Measurements from ENCODE around the gene MAP2K4. TPM values are rescaled to one million over a fixed set of nuclear protein-coding genes. Genes with fewer than 3 reads are reported as not detected.

MAP2K4 gene
- total RNA-seq, 2 experiments from 2014 or later: 12.3 to 29.1 TPM

DNA sequence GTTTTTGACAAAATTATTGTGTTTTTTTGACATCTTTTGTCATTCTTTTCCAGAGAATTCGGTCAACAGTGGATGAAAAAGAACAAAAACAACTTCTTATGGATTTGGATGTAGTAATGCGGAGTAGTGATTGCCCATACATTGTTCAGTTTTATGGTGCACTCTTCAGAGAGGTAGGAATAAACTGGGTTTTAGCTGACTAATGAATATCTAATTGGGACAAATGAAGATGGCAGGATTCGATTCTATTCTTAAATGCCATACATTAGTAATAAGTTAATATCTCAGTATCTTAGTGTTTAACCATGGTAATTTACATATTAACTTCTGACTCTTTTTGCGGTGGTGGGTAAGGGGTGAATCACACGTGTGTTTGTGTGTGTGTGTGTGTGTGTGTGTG lies 74.8 kb downstream of the MAP2K4 start:
- intact Hi-C loops (cut with micrococcal nuclease; ENCODE audit: unreplicated experiment): no loop called here
- peaks cover 18% of the 10 kb centered on the region; the same call in 1 of the 2 replicates for H3K36me3 ChIP-seq (ENCODE audit: insufficient read depth, low read length)
- H4K20me1 ChIP-seq (ENCODE audit: insufficient read depth, low read length): no peaks in the 10 kb centered on the region
- DNase-seq (ENCODE audit: low spot score): no peak
- H3K27ac ChIP-seq (ENCODE audit: low read depth, low read length, poor library complexity, severe bottlenecking): no peak overlapping the region
- H3K9me2 ChIP-seq (ENCODE audit: insufficient read depth, low read length): no peaks in the 10 kb centered on the region
- H3K4me1 ChIP-seq (ENCODE audit: insufficient read depth, low read length, poor library complexity, severe bottlenecking): peaks cover 3% of the 10 kb centered on the region
- CTCF ChIA-PET (ENCODE audit: unreplicated experiment): no interaction called here
- POLR2A ChIA-PET: interaction anchor here (0.6 kb wide), 3 partner anchors 73 to 885 kb away, joined by 3 to 4 read pairs (median 4); no protein-coding TSS in a partner anchor
- TF ChIP-seq EZH2phosphoT487 (IDR thresholded peaks at IDR 0.05; ENCODE audit: borderline replicate concordance, low read depth, low read length) (no peak), CTCF (conservative IDR thresholded peaks at IDR 0.05; ENCODE audit: low read length) (no peak)
- no TSS peak for BruUV-seq (replicated peaks)
- no peaks in the 10 kb centered on the region for H3K79me2 ChIP-seq (ENCODE audit: insufficient read depth, low read depth, low read length)
- no peak overlapping the region for H3K4me2 ChIP-seq (ENCODE audit: low read length)
- H2AFZ ChIP-seq (ENCODE audit: low read length): no peak overlapping the region
- no peaks in the 10 kb centered on the region for H3K9me3 ChIP-seq (ENCODE audit: low read length)
- H3K4me3 ChIP-seq (ENCODE audit: low read depth, low read length, poor library complexity, severe bottlenecking): no peak overlapping the region

DNA sequence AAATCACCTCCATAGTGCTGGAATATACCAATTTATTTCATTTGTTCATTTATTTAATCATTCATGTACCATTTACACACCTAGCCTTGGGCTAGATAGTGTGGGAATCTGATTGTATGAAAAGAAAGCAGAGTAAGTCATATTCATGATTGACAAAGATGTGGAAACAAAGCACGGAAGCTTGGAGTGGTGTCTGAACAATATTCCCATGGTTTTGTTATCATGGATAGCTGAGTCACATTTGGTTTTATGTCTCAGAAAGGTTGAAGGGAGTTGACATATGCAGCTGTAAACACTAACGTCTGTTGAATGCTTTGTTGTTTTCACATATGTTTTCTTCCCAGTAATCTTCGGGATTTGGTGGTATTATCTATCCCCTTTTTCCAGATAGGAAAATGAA lies 76.6 kb downstream of the MAP2K4 start:
- H3K36me3 ChIP-seq (ENCODE audit: insufficient read depth, low read length): peaks cover 18% of the 10 kb centered on the region; the same call in 1 of the 2 replicates
- H3K4me2 ChIP-seq (ENCODE audit: low read length): no peak overlapping the region
- TF ChIP-seq CTCF (conservative IDR thresholded peaks at IDR 0.05; ENCODE audit: low read length): no peak
- no TSS peak for BruUV-seq (replicated peaks)
- no peak for DNase-seq (ENCODE audit: low spot score)
- no peaks in the 10 kb centered on the region for H3K9me2 ChIP-seq (ENCODE audit: insufficient read depth, low read length)
- no peak overlapping the region for H3K4me3 ChIP-seq (ENCODE audit: low read depth, low read length, poor library complexity, severe bottlenecking)
- H3K4me1 ChIP-seq (ENCODE audit: insufficient read depth, low read length, poor library complexity, severe bottlenecking): peaks cover 3% of the 10 kb centered on the region
- H2AFZ ChIP-seq (ENCODE audit: low read length): no peak overlapping the region
- no peaks in the 10 kb centered on the region for H4K20me1 ChIP-seq (ENCODE audit: insufficient read depth, low read length)
- ChIA-PET POLR2A (no interaction called here), CTCF (ENCODE audit: unreplicated experiment) (no interaction called here)
- H3K27ac ChIP-seq (ENCODE audit: low read depth, low read length, poor library complexity, severe bottlenecking): no peak overlapping the region
- intact Hi-C loops (cut with micrococcal nuclease; ENCODE audit: unreplicated experiment): no loop called here
- H3K79me2 ChIP-seq (ENCODE audit: insufficient read depth, low read depth, low read length): no peaks in the 10 kb centered on the region
- no peaks in the 10 kb centered on the region for H3K9me3 ChIP-seq (ENCODE audit: low read length)

DNA sequence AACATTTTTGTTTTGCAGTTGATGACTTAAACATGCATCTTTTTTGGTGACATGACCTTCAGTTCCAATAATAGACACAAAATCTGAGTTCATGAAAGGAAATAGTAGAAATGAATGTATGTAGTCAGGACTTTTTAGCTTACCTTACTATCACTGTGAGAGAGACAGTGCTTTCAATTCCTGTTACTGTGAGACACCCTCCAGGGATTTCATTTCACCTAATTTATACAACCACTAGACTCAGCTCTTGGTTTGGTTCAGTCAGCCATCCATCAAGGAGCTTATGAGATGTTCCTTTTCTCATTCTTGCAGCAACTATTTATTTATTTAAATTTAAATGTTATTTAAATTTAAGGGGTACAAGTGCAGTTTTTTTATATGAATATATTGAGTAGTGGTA lies 77.9 kb downstream of the MAP2K4 start:
- Histone ChIP-seq H3K4me1 (ENCODE audit: insufficient read depth, low read length, poor library complexity, severe bottlenecking) (peaks cover 3% of the 10 kb centered on the region), H2AFZ (ENCODE audit: low read length) (no peak overlapping the region), H3K79me2 (ENCODE audit: insufficient read depth, low read depth, low read length) (no peaks in the 10 kb centered on the region), H3K27ac (ENCODE audit: low read depth, low read length, poor library complexity, severe bottlenecking) (no peak overlapping the region), H3K4me2 (ENCODE audit: low read length) (no peak overlapping the region), H3K4me3 (ENCODE audit: low read depth, low read length, poor library complexity, severe bottlenecking) (no peak overlapping the region), H4K20me1 (ENCODE audit: insufficient read depth, low read length) (no peaks in the 10 kb centered on the region), H3K9me2 (ENCODE audit: insufficient read depth, low read length) (no peaks in the 10 kb centered on the region), H3K36me3 (ENCODE audit: insufficient read depth, low read length) (peaks cover 18% of the 10 kb centered on the region; the same call in 1 of the 2 replicates), H3K9me3 (ENCODE audit: low read length) (no peaks in the 10 kb centered on the region)
- BruUV-seq (replicated peaks): no TSS peak
- TF ChIP-seq EZH2phosphoT487 (IDR thresholded peaks at IDR 0.05; ENCODE audit: borderline replicate concordance, low read depth, low read length): no peak
- TF ChIP-seq CTCF (conservative IDR thresholded peaks at IDR 0.05; ENCODE audit: low read length): no peak
- intact Hi-C loops (cut with micrococcal nuclease; ENCODE audit: unreplicated experiment): no loop called here
- POLR2A ChIA-PET: interaction anchor here (1.7 kb wide), 1 partner anchor 10 kb away, joined by 9 read pairs; no protein-coding TSS in a partner anchor
- DNase-seq (ENCODE audit: low spot score): peak; percentile 22
- CTCF ChIA-PET (ENCODE audit: unreplicated experiment): no interaction called here
